ENCODE data around the gene ZNF692.
"Not testable (repeated sequence)": the region's sequence is repeated elsewhere in the genome, so short reads cannot be mapped to it uniquely, and the experiment has no call there.

ZNF692 gene

DNA sequence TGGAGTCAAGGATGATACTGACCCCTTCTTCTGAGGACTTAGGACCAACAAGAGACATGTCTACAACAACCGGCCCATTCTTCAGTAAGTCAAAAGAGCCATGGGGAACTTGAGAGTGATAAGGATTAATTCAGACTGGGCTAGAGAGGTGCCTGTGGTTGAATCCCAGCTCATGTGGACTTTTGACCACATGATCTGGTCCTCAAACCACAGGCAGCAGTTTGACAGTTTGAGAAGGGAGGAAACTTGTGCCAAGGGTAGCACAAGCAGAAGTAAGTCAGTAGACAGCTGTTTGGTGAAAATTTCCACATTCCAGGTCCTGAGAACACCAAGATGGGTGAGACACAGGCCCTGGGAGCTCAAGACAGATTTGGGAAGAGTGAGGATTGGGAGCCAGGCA, 53.0 kb downstream of the ZNF692 start:
- no peak for DNase-seq

DNA sequence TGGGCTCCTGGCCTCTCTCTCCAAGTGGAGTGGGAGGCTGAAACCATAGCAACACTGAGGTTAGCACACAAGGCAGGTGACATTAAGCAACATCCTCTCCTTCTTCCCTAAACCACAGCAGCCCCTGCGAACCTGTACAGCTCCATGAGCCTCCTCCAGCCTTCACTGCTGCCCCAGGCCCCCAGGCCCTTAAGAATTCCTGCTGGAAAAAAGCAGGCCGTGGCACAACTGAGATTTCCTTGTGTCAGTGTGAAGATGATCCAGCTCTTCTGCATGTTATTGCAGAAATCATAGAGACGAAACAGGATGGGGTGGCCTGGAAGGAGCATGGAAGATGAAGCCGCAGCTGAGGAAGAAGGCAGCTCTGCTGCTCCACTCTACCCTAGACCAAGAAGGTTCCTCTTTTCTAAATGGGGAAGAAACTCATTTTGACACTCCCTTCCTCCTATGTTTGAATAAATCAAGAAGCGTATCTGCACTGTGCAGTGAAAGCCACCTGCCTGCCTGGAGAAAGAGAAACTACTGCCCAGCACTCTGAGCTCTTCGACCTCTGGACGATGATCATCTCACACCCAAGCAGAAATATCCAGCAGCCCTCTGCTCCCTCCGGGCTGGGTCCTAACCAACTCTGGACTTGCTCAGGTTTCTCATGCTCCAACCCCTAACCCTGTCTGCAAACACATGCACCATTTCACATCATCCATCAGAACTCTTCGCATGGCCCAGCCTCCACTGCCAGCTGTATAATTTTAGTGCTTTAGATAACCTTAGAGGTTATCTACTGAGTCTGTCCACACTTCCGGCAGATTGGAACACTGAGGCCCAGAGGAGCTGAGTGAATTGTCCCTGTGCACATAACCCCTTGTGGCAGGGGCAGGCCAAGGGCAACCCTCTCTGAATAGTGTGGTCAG, 53.9 kb downstream of the ZNF692 start:
- DNase-seq, result no peak

DNA sequence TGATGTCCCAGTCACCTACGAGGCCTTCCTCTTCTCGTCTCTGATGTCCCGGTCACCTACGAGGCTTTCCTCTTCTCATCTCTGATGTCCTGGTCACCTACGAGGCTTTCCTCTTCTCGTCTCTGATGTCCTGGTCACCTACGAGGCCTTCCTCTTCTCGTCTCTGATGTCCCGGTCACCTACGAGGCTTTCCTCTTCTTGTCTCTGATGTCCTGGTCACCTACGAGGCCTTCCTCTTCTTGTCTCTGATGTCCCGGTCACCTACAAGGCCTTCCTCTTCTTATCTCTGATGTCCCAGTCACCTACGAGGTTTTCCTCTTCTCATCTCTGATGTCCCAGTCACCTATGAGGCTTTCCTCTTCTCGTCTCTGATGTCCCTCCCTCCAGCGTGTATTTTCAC, 55.4 kb downstream of the ZNF692 start:
- DNase-seq, result not testable (repeated sequence)

DNA sequence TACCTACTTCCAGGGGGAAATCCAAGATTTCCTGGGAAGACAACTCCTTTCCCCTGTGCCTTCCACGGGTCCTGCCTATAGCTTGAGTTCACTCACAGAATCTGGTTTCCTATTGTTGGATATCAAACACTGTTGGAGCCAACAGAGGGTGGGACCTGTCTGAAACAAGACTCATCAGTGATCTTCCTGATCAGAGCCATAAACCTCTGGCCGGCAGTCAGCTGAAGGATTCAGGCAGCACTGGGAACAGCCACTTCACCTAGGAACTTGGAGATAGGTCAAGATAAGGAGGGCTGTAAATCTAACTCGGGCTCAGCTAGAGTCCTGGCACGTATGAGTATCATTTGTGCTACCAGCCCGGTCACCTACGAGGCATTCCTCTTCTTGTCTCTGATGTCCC, 56.4 kb downstream of the ZNF692 start:
- no peak for DNase-seq

DNA sequence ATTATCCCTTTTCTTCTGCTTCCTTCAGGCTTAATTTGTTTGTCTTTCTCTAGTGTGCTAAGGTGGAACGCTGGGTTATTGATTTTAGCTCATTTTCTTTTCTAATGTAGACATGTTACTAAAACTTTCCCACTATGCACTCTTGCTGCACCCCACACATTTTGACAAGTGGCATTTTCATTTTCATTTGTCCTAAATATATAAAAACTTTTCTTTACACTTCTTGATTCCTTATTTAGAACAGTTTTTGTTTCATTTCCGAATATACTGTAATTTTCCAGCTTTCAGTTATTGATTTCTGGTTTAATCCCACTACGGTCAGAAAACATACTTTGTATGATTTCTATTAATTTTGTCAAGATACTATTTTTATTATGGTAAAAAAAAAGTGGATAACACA, 58.4 kb downstream of the ZNF692 start:
- DNase-seq, result no peak
